K562 (cell line): ENCODE data around the gene CARM1. TPM values are rescaled to one million over a fixed set of nuclear protein-coding genes. Genes with fewer than 3 reads are reported as not detected.
A peak's percentile ranks its signal among the peaks of the same experiment; 100 is the strongest.

Experiments
- CHD2 ChIP-seq: IDR thresholded peaks from 2 replicates; pipeline ENCODE4 v1.6.1; 2011; ENCODE audit warnings: low read depth, low read length
- CHD4 ChIP-seq: fragments of 200-600 bp; sonication (generic); IDR thresholded peaks from 3 replicates; pipeline ENCODE4 v1.6.1; 2012; ENCODE audit warnings: low read depth, mild to moderate bottlenecking, mixed read lengths, low read length, inconsistent platforms; ENCODE audit not compliant: insufficient read depth, insufficient replicate concordance, poor library complexity, severe bottlenecking
- CXXC5 ChIP-seq: fragments of 250-450 bp; sonication (Bioruptor Pico); IDR thresholded peaks from 2 replicates; pipeline ENCODE4 v1.8.0; 2022; ENCODE audit warnings: inconsistent platforms, mild to moderate bottlenecking, moderate library complexity
- GTF2E2 ChIP-seq: fragments of 200-800 bp; sonication (Bioruptor generic); IDR thresholded peaks from 2 replicates; pipeline ENCODE4 v1.6.1; 2016; ENCODE audit warnings: missing genetic modification characterization, missing compliant biosample characterization
- HDAC3 ChIP-seq: fragments of 450-650 bp; IDR thresholded peaks from 2 replicates; pipeline ENCODE4 v1.6.1; 2018; ENCODE audit warnings: borderline replicate concordance, mild to moderate bottlenecking, moderate library complexity; ENCODE audit not compliant: partially characterized antibody
- HEY1 ChIP-seq: fragments of 250-450 bp; sonication (Bioruptor Pico); IDR thresholded peaks from 2 replicates; pipeline ENCODE4 v1.5.0; 2020; ENCODE audit warnings: mild to moderate bottlenecking, moderate library complexity, borderline replicate concordance
- HOXB6 ChIP-seq: fragments of 250-450 bp; sonication (Bioruptor Pico); IDR thresholded peaks from 2 replicates; pipeline ENCODE4 v1.5.1; 2022; ENCODE audit warnings: mild to moderate bottlenecking, borderline replicate concordance
- KAT8 ChIP-seq: fragments of 450-650 bp; IDR thresholded peaks from 2 replicates; pipeline ENCODE4 v1.6.1; 2016; ENCODE audit warnings: low read depth, mild to moderate bottlenecking
- MAFK ChIP-seq: IDR thresholded peaks from 2 replicates; pipeline ENCODE4 v1.6.1; 2011; ENCODE audit warnings: low read length, improper control_type of control experiment
- MCM3 ChIP-seq: fragments of 450-650 bp; IDR thresholded peaks from 2 replicates; pipeline ENCODE4 v1.6.1; 2016
- NCOA2 ChIP-seq, 2 experiments: fragments of 450-650 bp; IDR thresholded peaks; 2 replicates each; pipeline ENCODE4 v1.6.1; 2018; ENCODE audit warnings: mild to moderate bottlenecking in 2 of 2, moderate library complexity in 1 of 2; ENCODE audit not compliant: partially characterized antibody in 2 of 2
- PRPF4 ChIP-seq: fragments of 200-400 bp; formaldehyde crosslinking; IDR thresholded peaks from one replicate; pipeline ENCODE4 v1.6.1; 2017; ENCODE audit warnings: low read length, low read depth, mild to moderate bottlenecking; ENCODE audit not compliant: insufficient read depth, poor library complexity, severe bottlenecking
- STAT6 ChIP-seq: sonication (generic); formaldehyde crosslinking; IDR thresholded peaks from 2 replicates; pipeline ENCODE4 v1.8.1; 2023; ENCODE audit warnings: mild to moderate bottlenecking, missing genetic modification reagents
- ZEB2 ChIP-seq: fragments of 450-650 bp; IDR thresholded peaks from 2 replicates; pipeline ENCODE4 v1.6.1; 2016
- ZFX ChIP-seq: sonication (generic); formaldehyde crosslinking; IDR thresholded peaks from 2 replicates; pipeline ENCODE4 v1.8.0; 2022; ENCODE audit warnings: mild to moderate bottlenecking, missing genetic modification reagents, moderate library complexity
- ZNF146 ChIP-seq: IDR thresholded peaks from one replicate; pipeline ENCODE4 v1.6.1; 2018; ENCODE audit warnings: missing compliant biosample characterization; ENCODE audit not compliant: unreplicated experiment
- ZSCAN29 ChIP-seq: fragments of 450-650 bp; IDR thresholded peaks from 2 replicates; pipeline ENCODE4 v1.6.1; 2017
- polyA plus RNA-seq, 8 experiments: library from polyadenylated mRNA; depleted of rRNA in 4 of 8; stranded (reverse) in 5 of 8; unstranded in 3 of 8; fragments of >200 nt; fragmentation: Nextera tagmentation in 2 of 8; fragmentation: Illumina TruSeq in 1 of 8; extraction: Ambion mirVana in 2 of 8; extraction: Trizol in 1 of 8; gene quantifications; 2 replicates each; pipeline versions ENCODE4 v1.2.1 to v1.2.3, GENCODE V29; 2011 to 2014; ENCODE audit warnings: inconsistent platforms in 1 of 8, missing spikeins in 1 of 8
- total RNA-seq, 7 experiments: library from RNA; depleted of rRNA in 6 of 7; stranded (reverse); fragments of >200 nt in 6 of 7; fragmentation: Illumina TruSeq in 2 of 7; extraction: Trizol in 2 of 7; gene quantifications; 2 replicates each; pipeline versions ENCODE4 v1.2.1 to v1.2.3, GENCODE V29; 2011 to 2021; ENCODE audit warnings: low replicate concordance in 1 of 7
- TF ChIP-seq, protein P1 (sequence below), 2 experiments: fragments of 450-650 bp; formaldehyde crosslinking in 1 of 2; IDR thresholded peaks; 2 replicates each; pipeline versions ENCODE4 v1.4.0 to v1.6.1; 2014 to 2020; ENCODE audit warnings: mild to moderate bottlenecking in 2 of 2, borderline replicate concordance in 1 of 2, low read depth in 1 of 2

The CARM1 gene
- total and polyA plus RNA-seq, 9 of the 15 experiments (the other 6 are each of a cell fraction or from before 2014, with no cell fraction given) = 0.36 to 86.0 (median 29.7) TPM

DNA sequence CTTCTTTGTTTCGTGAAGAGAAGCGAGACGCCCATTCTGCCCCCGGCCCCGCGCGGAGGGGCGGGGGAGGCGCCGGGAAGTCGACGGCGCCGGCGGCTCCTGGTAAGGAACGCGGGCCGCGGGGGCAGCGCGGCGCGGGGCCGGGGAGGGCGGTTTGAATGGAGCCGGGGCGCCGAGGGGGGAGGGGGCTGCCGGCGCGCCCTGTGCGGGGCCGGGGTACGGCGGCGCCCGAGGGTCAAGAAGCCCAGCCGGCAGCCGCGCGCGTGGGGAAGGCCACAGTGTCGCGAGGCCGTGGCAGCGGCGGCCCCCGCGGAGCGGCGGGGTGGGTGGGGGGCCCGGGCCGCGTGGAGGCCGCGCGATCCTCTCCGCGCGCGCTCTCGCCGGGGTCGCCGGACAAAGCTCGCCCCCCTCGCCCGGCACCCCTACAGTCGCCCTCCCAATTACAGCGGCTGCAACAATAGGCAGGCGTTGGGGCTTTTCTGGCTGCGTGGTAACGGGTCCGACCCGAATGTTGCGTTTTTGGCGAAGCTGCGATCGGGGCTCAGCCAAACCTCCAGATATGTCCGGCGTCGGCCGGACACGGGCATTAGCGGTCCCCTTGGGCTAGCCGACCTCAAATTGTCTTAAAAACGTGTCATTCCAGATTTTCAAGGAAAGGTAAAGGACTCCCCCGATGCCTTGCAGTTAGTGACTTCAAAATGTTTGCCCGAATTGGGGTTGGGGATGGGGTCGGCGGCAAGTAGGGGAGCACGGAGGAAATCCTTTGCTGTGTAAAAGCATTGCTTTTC is 89.9 kb downstream of the CARM1 start (continued):
- TF ChIP-seq STAT6 (CRISPR knock-in tag) (0 out of 2 replicates have a peak, but pooled peaks have one; percentile 35), HOXB6 (CRISPR knock-in tag) (no peak), CXXC5 (CRISPR knock-in tag) (no peak), NCOA2 (IDR thresholded peaks at IDR 0.05; ENCODE audit: partially characterized antibody in 2 of 2) (no peak), CHD2 (no peak), ZEB2 (no peak), ZFX (CRISPR knock-in tag) (no peak), KAT8 (no peak), GTF2E2 (tag) (no peak), HEY1 (no peak), MAFK (no peak), ZNF146 (CRISPR knock-in tag) (no peak), HDAC3 (no peak), ZSCAN29 (no peak), PRPF4 (no peak), MCM3 (no peak), CHD4 (no peak)
- TF ChIP-seq, protein P1, sequence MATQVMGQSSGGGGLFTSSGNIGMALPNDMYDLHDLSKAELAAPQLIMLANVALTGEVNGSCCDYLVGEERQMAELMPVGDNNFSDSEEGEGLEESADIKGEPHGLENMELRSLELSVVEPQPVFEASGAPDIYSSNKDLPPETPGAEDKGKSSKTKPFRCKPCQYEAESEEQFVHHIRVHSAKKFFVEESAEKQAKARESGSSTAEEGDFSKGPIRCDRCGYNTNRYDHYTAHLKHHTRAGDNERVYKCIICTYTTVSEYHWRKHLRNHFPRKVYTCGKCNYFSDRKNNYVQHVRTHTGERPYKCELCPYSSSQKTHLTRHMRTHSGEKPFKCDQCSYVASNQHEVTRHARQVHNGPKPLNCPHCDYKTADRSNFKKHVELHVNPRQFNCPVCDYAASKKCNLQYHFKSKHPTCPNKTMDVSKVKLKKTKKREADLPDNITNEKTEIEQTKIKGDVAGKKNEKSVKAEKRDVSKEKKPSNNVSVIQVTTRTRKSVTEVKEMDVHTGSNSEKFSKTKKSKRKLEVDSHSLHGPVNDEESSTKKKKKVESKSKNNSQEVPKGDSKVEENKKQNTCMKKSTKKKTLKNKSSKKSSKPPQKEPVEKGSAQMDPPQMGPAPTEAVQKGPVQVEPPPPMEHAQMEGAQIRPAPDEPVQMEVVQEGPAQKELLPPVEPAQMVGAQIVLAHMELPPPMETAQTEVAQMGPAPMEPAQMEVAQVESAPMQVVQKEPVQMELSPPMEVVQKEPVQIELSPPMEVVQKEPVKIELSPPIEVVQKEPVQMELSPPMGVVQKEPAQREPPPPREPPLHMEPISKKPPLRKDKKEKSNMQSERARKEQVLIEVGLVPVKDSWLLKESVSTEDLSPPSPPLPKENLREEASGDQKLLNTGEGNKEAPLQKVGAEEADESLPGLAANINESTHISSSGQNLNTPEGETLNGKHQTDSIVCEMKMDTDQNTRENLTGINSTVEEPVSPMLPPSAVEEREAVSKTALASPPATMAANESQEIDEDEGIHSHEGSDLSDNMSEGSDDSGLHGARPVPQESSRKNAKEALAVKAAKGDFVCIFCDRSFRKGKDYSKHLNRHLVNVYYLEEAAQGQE (IDR thresholded peaks at IDR 0.05; ENCODE audit: borderline replicate concordance) = peak; percentile 31; the same call in 1 of the 2 replicates
- TF ChIP-seq, protein P1 (CRISPR knock-in tag; IDR thresholded peaks at IDR 0.05; ENCODE audit: low read depth) = no peak
